H9 (cell line): Measurements from ENCODE around the gene WBP2. TPM values are rescaled to one million over a fixed set of nuclear protein-coding genes. Genes with fewer than 3 reads are reported as not detected.

Experiments
- DNase-seq: peaks from one replicate; pipeline ENCODE4 v3.0.0-alpha.2; 2017
- H2AFZ ChIP-seq: one replicate; pipeline ENCODE4 v1.6.1; 2013; ENCODE audit warnings: mild to moderate bottlenecking, low read length, control low read depth, moderate library complexity
- H2AK5ac ChIP-seq: 2 replicates; pipeline ENCODE4 v1.6.1; 2013; ENCODE audit warnings: low read length, control low read depth, mixed read lengths; ENCODE audit not compliant: insufficient read length
- H2BK120ac ChIP-seq: one replicate; pipeline ENCODE4 v1.6.1; 2013; ENCODE audit warnings: low read depth, mild to moderate bottlenecking, low read length, control low read depth, inconsistent platforms; ENCODE audit not compliant: poor library complexity, severe bottlenecking
- H2BK12ac ChIP-seq: 2 replicates; pipeline ENCODE4 v1.6.1; 2013; ENCODE audit warnings: low read length, control low read depth, mixed read lengths, low read depth; ENCODE audit not compliant: insufficient read length
- H2BK15ac ChIP-seq: 2 replicates; pipeline ENCODE4 v1.6.1; 2013; ENCODE audit warnings: low read depth, low read length, control low read depth
- H2BK20ac ChIP-seq: one replicate; pipeline ENCODE4 v1.6.1; 2013; ENCODE audit warnings: low read depth, mild to moderate bottlenecking, low read length, control low read depth, inconsistent platforms; ENCODE audit not compliant: poor library complexity, severe bottlenecking
- H2BK5ac ChIP-seq: 2 replicates; pipeline ENCODE4 v1.6.1; 2013; ENCODE audit warnings: low read length, control low read depth, mixed read lengths; ENCODE audit not compliant: insufficient read length
- H3K14ac ChIP-seq: 2 replicates; pipeline ENCODE4 v1.6.1; 2013; ENCODE audit warnings: low read length, control low read depth; ENCODE audit not compliant: insufficient read depth
- H3K18ac ChIP-seq: 2 replicates; pipeline ENCODE4 v1.6.1; 2013; ENCODE audit warnings: low read depth, mild to moderate bottlenecking, mixed read lengths, low read length, control low read depth; ENCODE audit not compliant: insufficient read length
- H3K23ac ChIP-seq: 2 replicates; pipeline ENCODE4 v1.6.1; 2013; ENCODE audit warnings: low read length, control low read depth, mixed read lengths, low read depth; ENCODE audit not compliant: insufficient read length
- H3K23me2 ChIP-seq: 2 replicates; pipeline ENCODE4 v1.6.1; 2013; ENCODE audit warnings: low read depth, mild to moderate bottlenecking, mixed read lengths, low read length, control low read depth; ENCODE audit not compliant: insufficient read length, poor library complexity, severe bottlenecking
- H3K27ac ChIP-seq: 2 replicates; pipeline ENCODE4 v1.5.1; 2013; ENCODE audit warnings: low read length, control low read depth, mixed read lengths, low read depth; ENCODE audit not compliant: insufficient read length
- H3K27me3 ChIP-seq: 2 replicates; pipeline ENCODE4 v1.6.1; 2013; ENCODE audit warnings: low read length, control low read depth, inconsistent platforms; ENCODE audit not compliant: insufficient read depth
- H3K4ac ChIP-seq: 2 replicates; pipeline ENCODE4 v1.6.1; 2013; ENCODE audit warnings: low read depth, mild to moderate bottlenecking, control low read depth, inconsistent platforms, low read length, moderate library complexity
- H3K4me1 ChIP-seq: 2 replicates; pipeline ENCODE4 v1.6.1; 2013; ENCODE audit warnings: low read length, control low read depth, inconsistent platforms; ENCODE audit not compliant: insufficient read depth
- H3K4me2 ChIP-seq: 2 replicates; pipeline ENCODE4 v1.6.1; 2013; ENCODE audit warnings: low read length, control low read depth, mixed read lengths; ENCODE audit not compliant: insufficient read length, insufficient read depth
- H3K56ac ChIP-seq: 2 replicates; pipeline ENCODE4 v1.6.1; 2013; ENCODE audit warnings: low read depth, mild to moderate bottlenecking, mixed read lengths, low read length, control low read depth; ENCODE audit not compliant: insufficient read length
- H3K79me1 ChIP-seq: 2 replicates; pipeline ENCODE4 v1.6.1; 2013; ENCODE audit warnings: low read depth, mild to moderate bottlenecking, moderate library complexity, low read length, control low read depth, inconsistent platforms; ENCODE audit not compliant: insufficient read depth, poor library complexity, severe bottlenecking
- H3K79me2 ChIP-seq: 2 replicates; pipeline ENCODE4 v1.6.1; 2013; ENCODE audit warnings: low read length, control low read depth, inconsistent platforms; ENCODE audit not compliant: insufficient read depth
- H3K9ac ChIP-seq: 2 replicates; pipeline ENCODE4 v1.6.1; 2013; ENCODE audit warnings: low read length, control low read depth, mixed read lengths; ENCODE audit not compliant: insufficient read length; ENCODE audit errors: extremely low read depth
- H3K9me3 ChIP-seq: one replicate; pipeline ENCODE4 v1.6.1; 2013; ENCODE audit warnings: low read depth, low read length, inconsistent platforms; ENCODE audit not compliant: control insufficient read depth
- H3T11ph ChIP-seq: one replicate; pipeline ENCODE4 v1.6.1; 2013; ENCODE audit warnings: mild to moderate bottlenecking, low read length, control low read depth, inconsistent platforms
- H4K20me1 ChIP-seq: one replicate; pipeline ENCODE4 v1.6.1; 2013; ENCODE audit not compliant: control insufficient read depth, insufficient read length, insufficient read depth
- H4K5ac ChIP-seq: 2 replicates; pipeline ENCODE4 v1.6.1; 2013; ENCODE audit warnings: low read depth, mild to moderate bottlenecking, mixed read lengths, low read length, control low read depth; ENCODE audit not compliant: insufficient read length
- H4K8ac ChIP-seq: replicated peaks from 2 replicates; pipeline ENCODE4 v1.6.1; 2013; ENCODE audit warnings: low read length, control low read depth, mixed read lengths, low read depth; ENCODE audit not compliant: insufficient read length
- H4K91ac ChIP-seq: 2 replicates; pipeline ENCODE4 v1.6.1; 2013; ENCODE audit warnings: low read depth, mild to moderate bottlenecking, moderate library complexity, mixed read lengths, low read length, control low read depth; ENCODE audit not compliant: insufficient read length
- H3K27ac Mint-ChIP-seq, 3 experiments: 2 replicates in 2 of 3; 3 replicates in 1 of 3; pipeline ENCODE4 v1.8.0; 2020 to 2021; ENCODE audit warnings: mixed read lengths in 3 of 3, mild to moderate bottlenecking in 1 of 3, moderate library complexity in 1 of 3
- H3K27me3 Mint-ChIP-seq: 2 replicates; pipeline ENCODE4 v1.8.0; 2021; ENCODE audit warnings: low read depth, mild to moderate bottlenecking, moderate library complexity, mixed read lengths
- H3K36me3 Mint-ChIP-seq, 3 experiments: 2 replicates in 2 of 3; 3 replicates in 1 of 3; pipeline ENCODE4 v1.8.0; 2020 to 2021; ENCODE audit warnings: low read depth in 3 of 3, mixed read lengths in 3 of 3; ENCODE audit not compliant: insufficient read depth in 1 of 3
- H3K4me1 Mint-ChIP-seq, 2 experiments: 2 replicates each; pipeline ENCODE4 v1.8.0; 2020; ENCODE audit warnings: mixed read lengths in 2 of 2
- H3K4me3 Mint-ChIP-seq, 2 experiments: 2 replicates in 1 of 2; 3 replicates in 1 of 2; pipeline ENCODE4 v1.8.0; 2020 to 2021; ENCODE audit warnings: mild to moderate bottlenecking in 2 of 2, mixed read lengths in 2 of 2, moderate library complexity in 1 of 2
- H3K9me3 Mint-ChIP-seq, 2 experiments: 2 replicates in 1 of 2; 3 replicates in 1 of 2; pipeline ENCODE4 v1.8.0; 2020; ENCODE audit warnings: mild to moderate bottlenecking in 2 of 2, mixed read lengths in 2 of 2, moderate library complexity in 1 of 2
- WGBS: extraction: QIAGEN DNeasy Blood & Tissue Kit; methylation state at CpG from one replicate; pipeline ENCODE4 v1.1.7; 2013; ENCODE audit warnings: missing lambda C conversion rate, low lambda C conversion rate, mixed read lengths; ENCODE audit not compliant: insufficient read length; ENCODE audit errors: extremely low coverage; 5-methylcytosine and 5-hydroxymethylcytosine counted together
- total RNA-seq: library from RNA; stranded (reverse); gene quantifications from 2 replicates; pipeline ENCODE4 v1.2.1, GENCODE V29; 2021
- TF ChIP-seq, protein P1 (sequence below): fragments of 200-600 bp; sonication (generic); conservative IDR thresholded peaks from 3 replicates; pipeline ENCODE4 v1.8.0; 2021; ENCODE audit warnings: antibody characterized with exemption, mild to moderate bottlenecking

WBP2 gene
- total RNA-seq, 1 experiment from 2014 or later = 63.2 TPM

DNA sequence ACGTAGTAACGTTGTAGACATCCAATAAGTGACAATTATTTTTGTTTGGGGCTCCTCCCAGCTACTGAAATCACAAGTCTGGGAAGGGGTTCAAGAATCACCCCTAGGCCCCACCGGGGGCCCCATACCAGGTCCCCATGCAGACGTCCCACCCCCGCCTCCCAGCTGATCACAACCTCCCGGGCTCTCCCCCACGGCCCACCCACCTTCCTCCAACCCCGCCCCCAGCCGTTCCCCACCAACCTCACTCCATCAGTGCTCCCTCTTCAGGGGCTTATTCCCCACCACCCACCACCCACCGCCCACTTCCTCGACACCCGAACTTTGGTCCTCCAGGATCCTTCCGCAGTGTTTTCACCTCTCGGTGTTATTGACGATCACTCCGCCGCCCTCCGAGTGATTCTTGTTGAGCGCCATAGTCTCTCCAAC, 240 bp downstream of the WBP2 start:
- no peaks in the 10 kb centered on the region for H3K9me3 ChIP-seq
- H4K8ac ChIP-seq = no peak overlapping the region
- no peak overlapping the region for H3K14ac ChIP-seq
- no peak overlapping the region for H3K23ac ChIP-seq
- H3K79me2 ChIP-seq = peaks cover 5% of the 10 kb centered on the region; the same call in 1 of the 2 replicates
- no peak overlapping the region for H2AK5ac ChIP-seq
- peak overlapping the region; percentile 36 for H3K18ac ChIP-seq
- peaks cover 2% of the 10 kb centered on the region for H3K23me2 ChIP-seq
- no peaks in the 10 kb centered on the region for H3K9me3 Mint-ChIP-seq
- H3K4ac ChIP-seq = no peak overlapping the region
- no peak overlapping the region for H2BK15ac ChIP-seq
- H3K4me3 Mint-ChIP-seq = no peak overlapping the region
- H3K27ac Mint-ChIP-seq = no peak overlapping the region
- no CpG with 5 or more reads among the region's 19 CpGs for WGBS
- H3K27me3 Mint-ChIP-seq = no peaks in the 10 kb centered on the region
- no peak overlapping the region for H3K56ac ChIP-seq
- no peaks in the 10 kb centered on the region for H3K27me3 ChIP-seq
- no peaks in the 10 kb centered on the region for H4K20me1 ChIP-seq
- H3K36me3 Mint-ChIP-seq = peaks cover 4 to 16% (median 15%) of the 10 kb centered on the region in 3 experiments; a peak in 6 of 7 replicates
- H2BK5ac ChIP-seq = no peak overlapping the region
- no peak overlapping the region for H4K91ac ChIP-seq
- no peak overlapping the region for H3T11ph ChIP-seq
- no peak overlapping the region for H4K5ac ChIP-seq
- H3K4me2 ChIP-seq = peak overlapping the region; percentile 90
- H3K27ac ChIP-seq = no peak overlapping the region
- H3K79me1 ChIP-seq = peaks cover 4% of the 10 kb centered on the region
- peak overlapping the region; percentile 58 for H3K9ac ChIP-seq
- no peak for DNase-seq
- no peak overlapping the region for H2AFZ ChIP-seq
- H2BK20ac ChIP-seq = no peak overlapping the region
- H3K4me1 Mint-ChIP-seq = peaks cover 7 to 13% of the 10 kb centered on the region in 2 experiments
- H3K4me1 ChIP-seq = peaks cover 5% of the 10 kb centered on the region
- no peak overlapping the region for H2BK120ac ChIP-seq
- H2BK12ac ChIP-seq = no peak overlapping the region
- TF ChIP-seq, protein P1, sequence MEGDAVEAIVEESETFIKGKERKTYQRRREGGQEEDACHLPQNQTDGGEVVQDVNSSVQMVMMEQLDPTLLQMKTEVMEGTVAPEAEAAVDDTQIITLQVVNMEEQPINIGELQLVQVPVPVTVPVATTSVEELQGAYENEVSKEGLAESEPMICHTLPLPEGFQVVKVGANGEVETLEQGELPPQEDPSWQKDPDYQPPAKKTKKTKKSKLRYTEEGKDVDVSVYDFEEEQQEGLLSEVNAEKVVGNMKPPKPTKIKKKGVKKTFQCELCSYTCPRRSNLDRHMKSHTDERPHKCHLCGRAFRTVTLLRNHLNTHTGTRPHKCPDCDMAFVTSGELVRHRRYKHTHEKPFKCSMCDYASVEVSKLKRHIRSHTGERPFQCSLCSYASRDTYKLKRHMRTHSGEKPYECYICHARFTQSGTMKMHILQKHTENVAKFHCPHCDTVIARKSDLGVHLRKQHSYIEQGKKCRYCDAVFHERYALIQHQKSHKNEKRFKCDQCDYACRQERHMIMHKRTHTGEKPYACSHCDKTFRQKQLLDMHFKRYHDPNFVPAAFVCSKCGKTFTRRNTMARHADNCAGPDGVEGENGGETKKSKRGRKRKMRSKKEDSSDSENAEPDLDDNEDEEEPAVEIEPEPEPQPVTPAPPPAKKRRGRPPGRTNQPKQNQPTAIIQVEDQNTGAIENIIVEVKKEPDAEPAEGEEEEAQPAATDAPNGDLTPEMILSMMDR = no peak; the same call in 2 of the 3 replicates
